Astrocyte of the spinal cord (primary cell): ENCODE data around the gene ZNF438.

ENCODE experiments used
- DNase-seq: peaks from one replicate; pipeline ENCODE4 v3.0.0; 2011; ENCODE audit warnings: low read depth, low spot score
- H3K4me3 ChIP-seq: 2 replicates; pipeline ENCODE4 v1.5.1; 2011; ENCODE audit warnings: low read depth, mild to moderate bottlenecking, low read length, moderate library complexity
- in situ Hi-C: cut with HindIII; loops from 2 replicates; pipeline ENCODE4 v1.10.0; 2017; ENCODE audit warnings: low sequenced_read_pairs
- TF ChIP-seq, protein P1 (sequence below): IDR thresholded peaks from 2 replicates; pipeline ENCODE4 v1.5.1; 2012; ENCODE audit warnings: low read depth, mild to moderate bottlenecking, low read length, inconsistent platforms

ZNF438 gene

DNA sequence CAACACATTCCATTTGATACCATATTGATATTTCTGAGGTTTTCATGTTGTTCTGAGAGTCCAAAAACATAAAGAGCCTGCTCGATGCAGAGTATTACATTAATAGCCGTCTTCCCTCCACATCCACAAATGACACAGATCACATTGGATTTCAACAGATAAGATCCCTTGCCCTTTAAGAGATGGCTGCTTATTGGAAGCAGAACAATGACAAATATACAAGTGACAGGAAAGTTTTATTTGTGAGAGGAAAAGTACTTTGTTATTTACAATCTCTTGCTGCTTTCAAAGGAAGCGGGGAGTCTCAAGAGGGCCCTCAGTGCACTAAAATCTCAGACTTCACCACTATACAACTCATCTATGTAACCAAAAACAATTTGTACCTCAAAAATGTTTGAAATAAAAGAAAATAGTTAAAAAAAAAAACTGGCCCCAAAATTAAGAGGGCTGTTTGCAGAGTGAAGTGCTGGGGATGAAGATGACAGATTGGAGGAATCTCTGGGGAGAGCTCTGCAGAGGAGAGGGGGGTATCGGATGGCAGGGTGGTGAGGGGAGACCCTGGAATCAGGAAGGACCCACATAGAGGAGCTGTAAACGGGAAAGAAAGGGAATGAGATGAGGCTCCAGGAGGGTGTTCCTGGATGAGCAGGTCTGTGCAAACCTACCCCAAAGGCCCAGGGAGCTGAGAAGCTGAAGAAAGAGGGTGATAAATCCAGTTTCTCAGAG lies 42.5 kb upstream of the ZNF438 start:
- no peak for DNase-seq
- in situ Hi-C loops = no loop called here
- TF ChIP-seq, protein P1, sequence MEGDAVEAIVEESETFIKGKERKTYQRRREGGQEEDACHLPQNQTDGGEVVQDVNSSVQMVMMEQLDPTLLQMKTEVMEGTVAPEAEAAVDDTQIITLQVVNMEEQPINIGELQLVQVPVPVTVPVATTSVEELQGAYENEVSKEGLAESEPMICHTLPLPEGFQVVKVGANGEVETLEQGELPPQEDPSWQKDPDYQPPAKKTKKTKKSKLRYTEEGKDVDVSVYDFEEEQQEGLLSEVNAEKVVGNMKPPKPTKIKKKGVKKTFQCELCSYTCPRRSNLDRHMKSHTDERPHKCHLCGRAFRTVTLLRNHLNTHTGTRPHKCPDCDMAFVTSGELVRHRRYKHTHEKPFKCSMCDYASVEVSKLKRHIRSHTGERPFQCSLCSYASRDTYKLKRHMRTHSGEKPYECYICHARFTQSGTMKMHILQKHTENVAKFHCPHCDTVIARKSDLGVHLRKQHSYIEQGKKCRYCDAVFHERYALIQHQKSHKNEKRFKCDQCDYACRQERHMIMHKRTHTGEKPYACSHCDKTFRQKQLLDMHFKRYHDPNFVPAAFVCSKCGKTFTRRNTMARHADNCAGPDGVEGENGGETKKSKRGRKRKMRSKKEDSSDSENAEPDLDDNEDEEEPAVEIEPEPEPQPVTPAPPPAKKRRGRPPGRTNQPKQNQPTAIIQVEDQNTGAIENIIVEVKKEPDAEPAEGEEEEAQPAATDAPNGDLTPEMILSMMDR = no peak
- no peak overlapping the region for H3K4me3 ChIP-seq

DNA sequence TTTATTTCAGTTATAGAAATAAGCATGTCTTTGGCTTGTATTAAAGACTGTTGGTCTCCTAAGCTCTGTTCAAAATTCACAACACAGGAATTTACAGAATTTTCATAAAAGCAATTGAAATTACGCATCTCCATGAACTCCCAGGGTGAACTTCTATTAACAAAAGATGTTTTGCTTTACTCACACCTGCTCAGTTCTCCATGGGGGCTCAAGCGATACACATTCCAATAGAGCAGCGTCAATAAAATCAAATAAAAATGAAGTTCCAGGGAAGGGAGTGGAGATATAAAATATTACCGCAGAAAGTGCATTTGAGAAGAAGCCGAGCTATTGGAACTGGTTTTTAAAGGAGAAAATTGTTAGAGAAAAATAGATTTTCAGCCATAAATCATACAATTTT lies 41.5 kb upstream of the ZNF438 start:
- in situ Hi-C loops = no loop called here
- TF ChIP-seq, protein P1 = no peak
- H3K4me3 ChIP-seq = no peak overlapping the region
- peak; percentile 14 for DNase-seq

DNA sequence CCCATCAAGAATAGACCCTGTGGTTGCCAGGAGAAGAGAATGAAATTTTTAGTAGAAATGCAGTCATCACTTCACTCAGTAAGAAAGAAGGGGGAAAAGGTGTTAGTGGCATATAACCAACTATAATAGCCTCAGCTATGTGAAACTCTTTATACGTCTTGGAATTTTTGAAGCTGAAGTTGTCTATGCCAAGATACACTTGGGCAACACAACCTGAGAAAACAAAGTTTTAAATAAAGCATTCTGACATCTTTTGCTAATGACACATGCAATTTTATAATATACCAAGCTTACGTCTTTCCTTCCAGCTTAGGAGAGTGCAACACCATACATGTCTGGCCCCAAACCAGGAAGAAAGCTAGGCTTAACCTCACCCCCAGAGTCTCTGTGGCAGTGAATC lies 40.8 kb upstream of the ZNF438 start:
- in situ Hi-C loops = no loop called here
- H3K4me3 ChIP-seq = no peak overlapping the region
- DNase-seq = peak; percentile 70
- TF ChIP-seq, protein P1 = no peak

DNA sequence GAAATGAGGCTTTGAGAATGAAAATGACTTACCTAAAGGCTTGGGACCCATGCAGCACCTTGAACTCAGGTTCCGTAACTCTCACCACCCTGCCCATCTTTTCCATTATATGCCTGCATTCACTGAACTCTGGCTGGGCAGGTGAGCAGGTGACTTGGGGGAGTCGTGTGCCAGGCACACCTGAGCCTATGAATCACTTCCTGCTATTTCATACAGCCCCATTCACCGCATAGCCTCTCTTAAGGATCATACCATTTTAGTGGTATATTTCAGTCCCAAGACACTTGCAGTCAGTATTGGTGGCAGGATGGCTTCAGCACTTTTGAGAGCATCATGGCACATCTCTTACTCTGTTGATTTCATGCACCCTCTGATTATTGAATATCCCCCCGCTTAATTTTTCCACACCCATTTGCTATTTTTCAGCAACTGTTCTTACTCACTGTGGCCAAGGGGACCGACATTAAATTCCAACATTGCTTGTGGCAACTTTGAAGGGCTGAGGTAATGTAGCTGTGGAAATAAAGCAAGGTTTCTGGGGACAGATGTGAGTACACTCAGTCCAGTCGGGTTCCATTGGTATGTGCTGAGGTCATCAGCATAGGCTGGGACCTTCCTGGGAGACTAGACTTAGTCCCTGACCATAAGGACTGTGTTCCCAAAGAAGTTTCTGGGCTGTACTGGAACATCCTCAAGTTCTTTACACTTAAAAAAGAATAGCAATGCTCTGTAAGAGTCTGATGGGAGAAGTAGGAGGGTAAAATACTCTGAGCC lies 39.8 kb upstream of the ZNF438 start:
- TF ChIP-seq, protein P1 = no peak
- H3K4me3 ChIP-seq = no peak overlapping the region
- in situ Hi-C loops = no loop called here
- peak; percentile 80 for DNase-seq

DNA sequence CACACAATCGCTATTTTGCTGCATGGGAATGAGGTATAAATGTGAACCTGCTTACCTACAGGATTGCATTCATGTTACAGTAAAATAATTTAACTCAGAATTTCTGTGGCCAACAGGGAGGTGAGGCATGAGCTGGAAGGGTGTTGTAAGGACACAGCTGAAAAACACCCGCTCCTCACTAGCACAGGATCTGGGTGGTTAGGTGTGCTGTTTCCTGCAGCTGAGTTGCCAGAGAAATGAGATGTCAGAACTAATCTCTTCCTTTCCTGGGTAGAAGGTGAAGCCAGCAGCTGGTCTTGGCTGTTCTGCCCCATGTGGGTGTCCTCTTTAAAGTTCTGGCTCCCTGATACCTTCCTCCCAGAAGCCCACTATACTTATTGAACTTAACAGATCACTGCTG lies 39.0 kb upstream of the ZNF438 start:
- in situ Hi-C loops = no loop called here
- TF ChIP-seq, protein P1 = no peak
- DNase-seq = no peak
- no peak overlapping the region for H3K4me3 ChIP-seq

DNA sequence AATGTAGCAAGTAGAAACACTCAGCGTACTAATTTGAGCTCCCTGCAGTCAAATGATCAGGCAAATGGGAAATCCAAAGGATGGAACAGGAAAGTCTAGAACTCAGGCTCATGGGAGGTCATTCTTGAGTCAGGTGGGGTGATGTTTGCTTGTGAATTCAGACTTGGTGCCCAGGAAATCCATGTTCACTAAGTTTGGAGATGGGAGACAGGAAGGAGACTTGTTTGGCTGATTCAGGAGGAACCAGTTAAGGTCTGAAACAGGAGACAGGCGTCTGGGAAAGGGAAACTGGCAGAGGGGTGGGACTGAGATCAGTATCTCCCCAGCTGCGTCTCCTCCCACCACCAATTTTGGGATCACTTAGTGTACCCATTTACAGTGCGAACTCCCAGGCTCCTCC lies 38.4 kb upstream of the ZNF438 start:
- no peak for DNase-seq
- TF ChIP-seq, protein P1 = no peak
- in situ Hi-C loops = no loop called here
- no peak overlapping the region for H3K4me3 ChIP-seq
